Measurements from ENCODE around the gene FBXL16.

- TF ChIP-seq CTCF (IDR thresholded peaks at IDR 0.05; ENCODE audit: poor library complexity, severe bottlenecking) (no peak), POLR2AphosphoS5 (IDR thresholded peaks at IDR 0.05) (no peak), SMC3 (conservative IDR thresholded peaks at IDR 0.05; ENCODE audit: poor library complexity) (no peak), EZH2 (IDR thresholded peaks at IDR 0.05; ENCODE audit: borderline replicate concordance, insufficient read depth, low read length, poor library complexity, severe bottlenecking) (no peak), EP300 (conservative IDR thresholded peaks at IDR 0.05; ENCODE audit: poor library complexity, severe bottlenecking) (no peak), RAD21 (conservative IDR thresholded peaks at IDR 0.05) (no peak)
Observed at GRCh38 chr16:749010-749409, 43.4 kb upstream of the FBXL16 start.
